Activated naive CD8-positive, alpha-beta T cell (primary cell): ENCODE measurements around the gene SAMMSON.

Experiments used
- H3K27ac Mint-ChIP-seq: one replicate; pipeline ENCODE4 v1.8.0; 2021; ENCODE audit warnings: mixed read lengths
- H3K27me3 Mint-ChIP-seq: one replicate; pipeline ENCODE4 v1.8.0; 2021; ENCODE audit warnings: mixed read lengths
- H3K36me3 Mint-ChIP-seq: one replicate; pipeline ENCODE4 v1.8.0; 2021; ENCODE audit warnings: mixed read lengths
- H3K4me1 Mint-ChIP-seq: one replicate; pipeline ENCODE4 v1.8.0; 2021; ENCODE audit warnings: low read depth, mixed read lengths
- H3K4me3 Mint-ChIP-seq: one replicate; pipeline ENCODE4 v1.8.0; 2021; ENCODE audit warnings: mild to moderate bottlenecking, mixed read lengths
- H3K9me3 Mint-ChIP-seq: one replicate; pipeline ENCODE4 v1.8.0; 2021; ENCODE audit warnings: low read depth, mixed read lengths

The SAMMSON gene

DNA sequence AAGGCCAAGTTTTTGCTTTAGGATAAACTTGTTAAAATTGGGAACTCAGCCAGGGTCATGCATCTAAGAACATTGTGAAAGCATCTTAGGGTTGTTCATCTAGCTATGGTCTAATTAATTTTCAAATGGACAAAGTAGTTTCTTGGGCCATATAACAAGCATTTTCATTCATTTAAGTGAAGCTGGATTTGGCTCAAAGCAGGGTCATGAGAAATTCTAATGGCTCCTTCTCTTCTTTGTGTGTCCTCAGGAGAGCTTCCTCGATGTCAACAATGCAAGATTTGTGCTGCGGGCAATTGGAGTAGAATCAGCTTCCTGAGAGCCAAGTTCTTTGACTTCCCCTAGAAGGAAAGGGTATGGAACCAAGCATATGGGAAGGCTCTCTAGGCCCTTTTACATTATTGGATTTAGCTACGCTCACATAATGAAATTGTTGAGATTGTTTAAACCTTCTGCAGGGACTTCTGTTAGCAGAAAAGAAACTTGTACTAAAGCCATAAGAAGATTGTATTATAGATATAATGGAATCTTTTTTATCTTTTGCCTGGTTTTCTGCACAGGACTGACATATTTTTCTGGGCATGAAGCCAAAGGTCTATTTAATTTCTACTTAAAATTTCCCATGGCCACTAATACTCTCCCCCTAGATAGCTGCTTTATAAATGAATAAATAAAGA lies 1.8 kb upstream of the SAMMSON start:
- no peaks in the 10 kb centered on the region for H3K9me3 Mint-ChIP-seq
- H3K4me1 Mint-ChIP-seq, result no peaks in the 10 kb centered on the region
- no peaks in the 10 kb centered on the region for H3K36me3 Mint-ChIP-seq
- H3K27me3 Mint-ChIP-seq, result peaks cover 2% of the 10 kb centered on the region
- H3K27ac Mint-ChIP-seq, result no peak overlapping the region
- no peak overlapping the region for H3K4me3 Mint-ChIP-seq

DNA sequence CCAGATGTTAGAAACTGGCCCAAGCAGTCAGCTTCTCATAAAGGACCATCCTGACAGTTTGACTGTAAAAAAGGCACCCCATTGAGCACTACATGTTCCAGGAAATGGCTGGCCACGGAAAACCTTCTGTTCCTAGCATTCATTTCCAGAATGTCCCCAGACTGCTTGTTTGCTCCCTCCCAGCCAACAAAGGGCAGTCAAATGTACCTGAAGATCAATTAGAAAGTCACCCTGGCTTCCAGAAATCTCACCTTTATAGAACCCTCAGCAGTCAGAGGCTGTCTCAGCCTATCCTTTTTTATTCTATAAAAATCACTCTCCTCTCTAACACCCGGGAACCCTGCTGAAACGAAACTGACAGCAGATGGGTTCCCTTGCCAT lies 784 bp upstream of the SAMMSON start:
- Mint-ChIP-seq H3K9me3 (no peaks in the 10 kb centered on the region), H3K36me3 (no peaks in the 10 kb centered on the region), H3K4me3 (no peak overlapping the region), H3K27ac (no peak overlapping the region), H3K27me3 (peaks cover 2% of the 10 kb centered on the region), H3K4me1 (no peaks in the 10 kb centered on the region)

DNA sequence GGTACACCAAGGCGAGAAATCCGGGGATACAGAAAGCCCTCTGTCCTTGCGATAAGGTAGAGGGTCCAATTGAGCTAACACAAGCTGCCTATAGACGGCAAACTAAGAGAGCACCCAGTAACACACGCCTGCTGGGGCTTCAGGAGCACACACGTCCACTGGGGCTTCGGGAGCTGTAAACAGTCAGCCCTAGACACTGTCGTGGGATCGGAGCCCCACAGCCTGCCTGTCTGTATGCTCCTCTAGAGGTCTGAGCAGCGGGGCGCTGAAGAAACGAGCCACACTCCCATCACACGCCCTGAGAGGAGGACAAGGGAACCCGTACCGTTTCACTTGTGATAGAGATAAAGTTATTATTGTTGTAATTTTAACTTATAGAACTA lies 486 bp downstream of the SAMMSON start:
- Mint-ChIP-seq H3K36me3 (no peaks in the 10 kb centered on the region), H3K27me3 (peaks cover under 1% of the 10 kb centered on the region), H3K9me3 (no peaks in the 10 kb centered on the region), H3K4me3 (no peak overlapping the region), H3K4me1 (no peaks in the 10 kb centered on the region), H3K27ac (no peak overlapping the region)

DNA sequence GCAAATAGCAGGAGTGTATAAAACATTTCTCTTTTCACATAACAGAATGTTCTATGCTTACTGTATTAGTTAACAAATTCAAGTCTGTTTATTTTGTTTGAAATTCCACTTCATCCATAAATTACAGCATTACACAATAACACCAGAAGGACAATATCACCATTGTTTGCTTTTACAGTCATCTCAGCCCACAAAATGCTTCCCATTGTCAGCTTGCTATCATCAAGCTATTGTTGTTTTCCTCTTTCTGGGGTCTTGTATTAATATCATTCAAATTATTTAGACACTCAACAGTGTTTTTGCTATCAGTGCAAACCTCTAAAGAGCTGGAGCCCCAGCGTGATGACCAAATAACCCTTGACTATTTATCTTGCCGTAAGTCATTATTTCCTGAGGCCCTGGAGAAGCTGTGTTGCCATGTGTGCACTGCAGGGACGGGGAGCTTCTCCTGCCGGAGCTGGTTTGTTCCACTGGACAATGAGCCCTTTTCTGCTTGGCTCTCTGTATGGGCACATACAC lies 1.1 kb downstream of the SAMMSON start:
- no peaks in the 10 kb centered on the region for H3K36me3 Mint-ChIP-seq
- no peak overlapping the region for H3K4me3 Mint-ChIP-seq
- no peak overlapping the region for H3K27ac Mint-ChIP-seq
- H3K4me1 Mint-ChIP-seq, result no peaks in the 10 kb centered on the region
- H3K9me3 Mint-ChIP-seq, result no peaks in the 10 kb centered on the region
- no peaks in the 10 kb centered on the region for H3K27me3 Mint-ChIP-seq

DNA sequence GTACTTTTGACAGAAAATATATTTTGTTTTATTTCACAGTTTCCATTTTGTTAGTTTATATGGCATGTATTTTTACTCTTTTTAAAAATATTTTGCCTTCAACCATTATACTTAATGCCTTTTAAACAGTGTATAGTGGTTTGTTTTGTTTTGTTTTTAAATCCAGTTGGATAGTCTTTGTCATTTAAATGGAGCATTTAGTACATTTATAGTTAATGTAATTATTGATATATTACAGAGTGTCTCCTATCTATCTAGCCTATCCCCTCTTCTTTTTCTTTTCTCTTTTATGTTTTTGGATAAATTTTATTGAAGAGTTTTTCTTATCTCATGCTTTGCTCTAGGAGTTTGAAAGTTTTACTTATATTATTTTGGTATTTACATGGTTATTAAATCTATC lies 3.6 kb downstream of the SAMMSON start:
- no peak overlapping the region for H3K27ac Mint-ChIP-seq
- no peaks in the 10 kb centered on the region for H3K36me3 Mint-ChIP-seq
- H3K9me3 Mint-ChIP-seq, result no peaks in the 10 kb centered on the region
- no peaks in the 10 kb centered on the region for H3K4me1 Mint-ChIP-seq
- H3K27me3 Mint-ChIP-seq, result no peaks in the 10 kb centered on the region
- no peak overlapping the region for H3K4me3 Mint-ChIP-seq

DNA sequence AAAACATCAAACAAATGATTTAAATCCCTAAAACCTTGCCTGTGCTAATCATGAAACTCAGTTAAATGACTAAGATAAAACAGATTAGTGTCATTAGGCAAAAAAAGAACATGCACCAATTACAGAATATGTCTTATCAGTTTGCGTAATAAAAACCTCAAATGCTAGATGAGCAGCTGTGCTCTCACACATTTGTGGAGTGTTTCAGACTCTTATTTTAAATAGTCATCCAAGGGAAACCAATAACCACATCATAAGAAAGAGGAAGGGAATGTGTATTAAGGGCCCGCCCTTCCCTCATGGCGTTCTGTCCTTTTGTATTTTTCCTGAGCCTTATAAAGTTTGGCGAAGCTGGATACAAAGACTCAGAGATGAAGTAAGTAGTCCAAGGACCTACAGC lies 6.6 kb downstream of the SAMMSON start:
- no peak overlapping the region for H3K4me3 Mint-ChIP-seq
- H3K27ac Mint-ChIP-seq, result no peak overlapping the region
- no peaks in the 10 kb centered on the region for H3K9me3 Mint-ChIP-seq
- H3K4me1 Mint-ChIP-seq, result no peaks in the 10 kb centered on the region
- peaks cover 1% of the 10 kb centered on the region for H3K27me3 Mint-ChIP-seq
- H3K36me3 Mint-ChIP-seq, result no peaks in the 10 kb centered on the region

DNA sequence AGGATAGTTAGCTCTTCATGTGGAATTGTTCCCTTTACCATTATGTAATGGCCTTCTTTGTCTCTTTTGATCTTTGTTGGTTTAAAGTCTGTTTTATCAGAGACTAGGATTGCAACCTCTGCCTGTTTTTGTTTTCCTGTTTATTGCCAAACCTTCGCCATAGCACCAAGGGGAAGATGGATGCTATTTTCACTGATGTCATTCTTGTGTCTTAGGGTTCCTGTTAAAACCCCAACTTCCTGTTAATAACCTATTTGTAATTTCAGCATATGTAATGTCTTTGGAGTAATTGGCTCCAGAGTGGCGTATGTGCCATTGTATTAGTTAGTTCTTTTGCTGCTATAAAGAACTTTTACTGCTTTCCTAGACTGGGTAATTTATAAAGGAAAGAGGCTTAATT lies 10.8 kb downstream of the SAMMSON start:
- Mint-ChIP-seq H3K9me3 (no peaks in the 10 kb centered on the region), H3K4me1 (no peaks in the 10 kb centered on the region), H3K36me3 (no peaks in the 10 kb centered on the region), H3K27me3 (peaks cover 4% of the 10 kb centered on the region), H3K27ac (no peak overlapping the region), H3K4me3 (no peak overlapping the region)

DNA sequence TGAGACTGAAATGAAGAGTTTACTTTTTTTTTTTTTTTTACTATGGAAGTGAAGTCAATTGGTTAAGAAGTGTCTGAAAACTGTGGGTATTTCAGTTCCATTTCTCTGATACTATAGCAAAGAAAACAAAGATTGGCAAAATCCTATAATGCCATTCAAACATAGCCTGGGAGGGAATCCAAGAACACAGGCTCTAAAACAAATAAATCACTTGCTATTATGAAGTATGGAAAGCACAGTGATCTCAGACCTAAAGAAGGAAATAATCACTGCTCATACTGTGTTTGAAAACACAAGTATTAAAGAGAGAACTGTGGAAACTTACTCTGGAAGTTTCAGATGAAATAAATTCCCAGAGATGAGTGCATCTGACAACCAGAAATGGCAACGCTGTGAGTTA lies 12.0 kb downstream of the SAMMSON start:
- Mint-ChIP-seq H3K36me3 (no peaks in the 10 kb centered on the region), H3K4me3 (no peak overlapping the region), H3K4me1 (no peaks in the 10 kb centered on the region), H3K27ac (no peak overlapping the region), H3K9me3 (no peaks in the 10 kb centered on the region), H3K27me3 (peaks cover 4% of the 10 kb centered on the region)

DNA sequence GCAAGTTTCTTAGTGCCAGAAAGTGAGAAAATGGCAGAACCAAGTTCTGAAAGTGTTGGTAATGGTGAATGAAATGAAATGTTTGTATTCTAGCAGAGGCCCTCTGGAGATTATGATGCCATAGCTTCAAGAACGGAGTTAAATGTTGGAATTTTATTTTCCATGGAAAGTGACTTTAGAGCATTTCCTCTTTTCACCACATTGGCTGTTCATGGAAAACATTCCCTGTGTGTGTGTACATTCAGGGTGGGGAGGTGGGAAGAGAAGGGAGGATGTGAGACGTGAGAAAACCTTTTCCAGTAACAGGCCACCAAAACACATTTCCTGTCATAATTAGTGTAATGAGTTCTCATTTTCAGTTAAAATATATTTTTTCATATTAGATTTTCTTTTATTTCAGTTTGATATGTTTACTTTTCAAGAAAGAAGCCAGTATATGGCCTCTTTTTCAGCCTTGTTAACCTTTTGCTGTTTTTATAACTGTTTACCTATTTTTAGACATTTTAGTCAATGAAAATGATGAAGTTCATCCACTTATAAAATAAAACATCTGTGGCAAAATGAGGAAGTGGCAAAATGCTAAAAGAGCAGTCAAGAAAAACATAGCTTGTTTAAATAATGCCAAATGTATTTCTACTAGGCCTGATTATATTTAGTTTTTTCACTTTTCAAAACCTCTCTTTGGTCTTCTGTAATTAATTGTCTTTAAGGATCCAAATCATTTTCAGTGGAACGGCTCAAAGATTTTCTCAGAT lies 21.6 kb downstream of the SAMMSON start:
- Mint-ChIP-seq H3K27ac (no peak overlapping the region), H3K36me3 (no peaks in the 10 kb centered on the region), H3K27me3 (peaks cover 1% of the 10 kb centered on the region), H3K4me1 (no peaks in the 10 kb centered on the region), H3K4me3 (no peak overlapping the region), H3K9me3 (no peaks in the 10 kb centered on the region)

DNA sequence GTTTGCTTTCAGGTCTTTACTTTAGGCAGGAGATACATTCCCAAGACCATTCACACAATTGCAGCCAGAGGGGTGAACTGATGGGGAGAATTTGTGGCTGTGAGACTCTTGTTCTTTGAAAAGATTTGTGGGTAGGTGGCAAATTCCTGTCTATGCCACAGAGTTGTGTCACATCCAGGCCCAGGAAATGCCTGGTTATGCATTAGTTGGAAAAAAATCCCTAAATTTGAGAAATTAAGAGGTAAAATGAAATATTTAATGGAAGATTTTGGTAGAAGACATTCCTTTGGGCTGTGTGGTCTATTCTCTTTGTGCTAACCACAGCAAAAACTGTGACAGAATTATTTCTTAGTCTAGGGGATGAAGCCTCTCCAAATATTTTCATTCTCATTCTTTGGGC lies 28.8 kb downstream of the SAMMSON start:
- no peaks in the 10 kb centered on the region for H3K36me3 Mint-ChIP-seq
- no peak overlapping the region for H3K27ac Mint-ChIP-seq
- H3K4me1 Mint-ChIP-seq, result no peaks in the 10 kb centered on the region
- peaks cover 2% of the 10 kb centered on the region for H3K27me3 Mint-ChIP-seq
- no peaks in the 10 kb centered on the region for H3K9me3 Mint-ChIP-seq
- H3K4me3 Mint-ChIP-seq, result no peak overlapping the region

DNA sequence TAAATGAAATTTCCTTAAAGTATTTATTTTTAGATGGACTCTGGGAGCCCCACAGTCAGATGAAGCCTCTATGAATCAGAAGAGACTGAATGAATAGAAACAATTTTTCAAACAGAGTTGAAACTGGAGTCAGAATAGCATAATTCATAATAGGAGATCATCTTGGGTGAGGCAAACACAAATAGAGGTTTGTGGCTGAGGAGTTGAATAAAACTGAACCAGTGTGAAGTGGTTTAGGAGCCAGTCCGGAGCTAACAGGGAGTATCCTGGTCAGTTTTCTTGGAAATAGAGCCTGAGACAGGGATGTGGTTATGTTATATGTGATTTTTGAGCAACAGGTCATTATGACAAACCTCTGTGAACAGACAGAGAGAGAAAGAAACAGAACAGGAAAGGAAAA lies 39.2 kb downstream of the SAMMSON start:
- Mint-ChIP-seq H3K9me3 (no peaks in the 10 kb centered on the region), H3K4me1 (no peaks in the 10 kb centered on the region), H3K27ac (no peak overlapping the region), H3K4me3 (no peak overlapping the region), H3K36me3 (no peaks in the 10 kb centered on the region), H3K27me3 (peaks cover 3% of the 10 kb centered on the region)

DNA sequence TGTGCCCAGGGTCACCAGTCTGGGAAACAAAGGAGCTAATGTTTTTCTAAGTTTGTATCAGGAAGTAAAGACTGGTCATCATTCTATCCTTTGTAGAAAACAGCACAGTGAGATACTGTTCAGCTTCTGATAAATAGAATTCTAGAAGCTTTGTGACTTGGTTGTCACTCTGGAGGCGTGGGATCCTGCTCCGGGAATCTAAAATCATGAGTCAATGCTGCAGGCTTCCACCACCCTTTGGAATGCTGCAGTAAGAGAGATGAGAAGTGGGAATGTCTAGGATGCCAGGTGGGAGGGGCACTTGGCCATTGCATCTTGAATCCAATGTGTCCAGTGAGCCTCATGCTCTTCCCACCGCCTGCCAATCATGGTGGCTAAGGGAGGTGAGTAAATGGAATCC lies 40.9 kb downstream of the SAMMSON start:
- Mint-ChIP-seq H3K27ac (no peak overlapping the region), H3K4me1 (no peaks in the 10 kb centered on the region), H3K4me3 (no peak overlapping the region), H3K27me3 (peaks cover 3% of the 10 kb centered on the region), H3K9me3 (no peaks in the 10 kb centered on the region), H3K36me3 (no peaks in the 10 kb centered on the region)

DNA sequence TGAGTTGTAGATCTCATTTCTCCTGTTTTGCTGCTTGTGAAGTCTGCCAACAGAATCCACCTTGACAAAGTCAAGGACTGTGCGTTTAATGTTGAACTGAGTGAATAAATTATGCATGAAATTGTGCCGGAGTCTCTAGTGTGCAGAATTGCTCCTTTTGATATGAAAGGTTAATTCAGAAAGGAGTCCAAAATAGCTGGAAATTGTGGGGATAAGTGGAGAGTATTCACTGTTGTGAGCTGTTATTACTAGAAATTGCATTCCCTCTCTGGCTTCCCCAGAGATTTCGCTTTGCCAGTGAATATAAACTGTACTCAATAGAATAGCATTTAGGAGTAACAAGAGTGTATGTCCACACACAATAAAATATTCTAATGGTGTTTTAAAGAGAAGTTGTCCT lies 43.1 kb downstream of the SAMMSON start:
- H3K4me1 Mint-ChIP-seq, result no peaks in the 10 kb centered on the region
- no peak overlapping the region for H3K4me3 Mint-ChIP-seq
- no peaks in the 10 kb centered on the region for H3K36me3 Mint-ChIP-seq
- H3K27ac Mint-ChIP-seq, result no peak overlapping the region
- H3K27me3 Mint-ChIP-seq, result peaks cover 1% of the 10 kb centered on the region
- no peaks in the 10 kb centered on the region for H3K9me3 Mint-ChIP-seq

DNA sequence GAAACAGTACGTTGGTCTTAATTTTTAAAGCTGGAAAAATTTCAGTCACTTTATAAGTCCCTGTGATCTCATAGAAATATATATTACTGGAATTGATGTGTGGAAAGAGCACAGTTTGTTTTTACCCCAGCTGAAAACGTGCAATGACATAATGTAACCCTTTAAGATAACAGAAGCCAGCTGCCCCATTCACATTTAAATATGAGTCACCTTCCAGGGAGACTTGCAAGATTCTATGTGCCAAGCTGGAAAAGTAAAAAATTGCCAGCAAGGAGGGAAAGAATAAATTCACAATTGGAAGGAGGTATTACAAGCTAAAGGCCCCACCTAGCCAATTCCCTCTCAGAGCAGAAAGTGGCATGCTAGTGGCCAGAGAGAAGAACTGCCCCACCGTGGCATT lies 50.2 kb downstream of the SAMMSON start:
- H3K4me3 Mint-ChIP-seq, result no peak overlapping the region
- H3K9me3 Mint-ChIP-seq, result no peaks in the 10 kb centered on the region
- H3K27me3 Mint-ChIP-seq, result peaks cover 17% of the 10 kb centered on the region
- H3K4me1 Mint-ChIP-seq, result no peaks in the 10 kb centered on the region
- no peak overlapping the region for H3K27ac Mint-ChIP-seq
- H3K36me3 Mint-ChIP-seq, result no peaks in the 10 kb centered on the region

DNA sequence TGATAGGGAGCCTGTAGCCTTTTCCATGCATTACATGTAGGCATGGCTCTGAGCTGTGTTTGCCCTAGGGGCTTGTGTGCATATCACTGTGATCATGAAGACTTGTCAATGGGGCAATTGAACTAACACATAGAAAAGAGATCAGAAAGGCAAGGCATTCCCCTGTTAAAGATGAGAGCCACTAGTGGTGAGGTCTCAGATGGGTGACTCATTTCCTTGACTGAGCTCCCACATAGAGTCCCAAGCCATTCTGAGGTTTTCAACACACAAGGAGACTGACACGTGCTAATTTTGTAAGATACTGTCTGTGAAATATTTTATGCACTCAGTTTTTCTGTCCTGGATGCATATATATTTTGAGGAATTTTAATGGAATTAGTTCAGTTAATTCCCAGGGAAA lies 53.8 kb downstream of the SAMMSON start:
- no peak overlapping the region for H3K27ac Mint-ChIP-seq
- H3K4me1 Mint-ChIP-seq, result no peaks in the 10 kb centered on the region
- H3K4me3 Mint-ChIP-seq, result no peak overlapping the region
- peaks cover 26% of the 10 kb centered on the region for H3K27me3 Mint-ChIP-seq
- H3K36me3 Mint-ChIP-seq, result no peaks in the 10 kb centered on the region
- H3K9me3 Mint-ChIP-seq, result no peaks in the 10 kb centered on the region

DNA sequence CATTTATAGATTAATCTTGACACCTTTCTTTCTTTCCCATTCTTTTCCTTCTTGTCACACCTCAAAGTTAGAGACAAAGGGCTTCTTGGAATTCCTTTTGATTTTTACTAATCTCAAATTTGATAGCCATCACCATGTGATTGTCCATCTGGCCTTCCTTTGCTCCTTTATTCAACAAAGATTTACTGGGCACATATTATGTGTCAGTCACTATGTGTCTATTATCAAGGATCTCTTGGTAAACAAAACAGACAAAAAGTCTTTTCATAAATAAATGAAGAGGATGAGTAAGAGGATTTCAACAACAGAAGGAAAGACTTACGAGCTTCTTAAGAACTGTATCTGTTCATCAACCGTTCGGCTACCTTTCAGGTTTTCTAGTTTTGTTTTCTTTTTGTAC lies 56.5 kb downstream of the SAMMSON start:
- H3K27ac Mint-ChIP-seq, result no peak overlapping the region
- no peaks in the 10 kb centered on the region for H3K9me3 Mint-ChIP-seq
- H3K4me3 Mint-ChIP-seq, result no peak overlapping the region
- no peaks in the 10 kb centered on the region for H3K36me3 Mint-ChIP-seq
- no peaks in the 10 kb centered on the region for H3K4me1 Mint-ChIP-seq
- peaks cover 18% of the 10 kb centered on the region for H3K27me3 Mint-ChIP-seq
